Measurements from ENCODE around the gene R3HDM4.

R3HDM4 gene

DNA sequence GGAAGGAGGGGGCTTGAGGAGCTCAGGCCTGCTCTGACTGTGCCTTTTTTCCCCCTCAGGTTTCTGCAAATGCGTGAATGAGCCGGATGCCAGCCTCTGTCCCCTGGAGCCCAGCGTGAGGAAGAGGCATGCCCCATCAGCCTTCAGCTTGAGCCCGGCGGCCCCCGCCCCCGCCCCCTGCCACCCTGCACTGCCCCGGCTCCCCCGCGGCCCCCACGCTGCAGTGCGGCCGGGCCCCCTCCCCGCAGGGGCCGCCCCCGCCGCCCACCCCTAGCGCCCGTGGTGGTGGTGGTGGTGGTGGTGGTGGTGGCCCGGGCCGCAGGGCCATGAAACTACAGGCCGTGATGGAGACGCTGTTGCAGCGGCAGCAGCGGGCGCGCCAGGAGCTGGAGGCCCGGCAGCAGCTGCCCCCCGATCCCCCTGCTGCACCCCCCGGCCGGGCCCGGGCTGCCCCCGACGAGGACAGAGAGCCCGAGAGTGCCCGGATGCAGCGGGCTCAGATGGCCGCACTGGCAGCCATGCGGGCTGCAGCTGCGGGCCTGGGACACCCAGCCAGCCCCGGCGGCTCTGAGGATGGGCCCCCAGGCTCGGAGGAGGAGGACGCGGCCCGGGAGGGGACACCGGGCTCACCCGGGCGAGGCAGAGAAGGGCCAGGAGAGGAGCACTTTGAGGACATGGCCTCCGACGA is 16.3 kb upstream of the R3HDM4 start:
- no peak for DNase-seq

DNA sequence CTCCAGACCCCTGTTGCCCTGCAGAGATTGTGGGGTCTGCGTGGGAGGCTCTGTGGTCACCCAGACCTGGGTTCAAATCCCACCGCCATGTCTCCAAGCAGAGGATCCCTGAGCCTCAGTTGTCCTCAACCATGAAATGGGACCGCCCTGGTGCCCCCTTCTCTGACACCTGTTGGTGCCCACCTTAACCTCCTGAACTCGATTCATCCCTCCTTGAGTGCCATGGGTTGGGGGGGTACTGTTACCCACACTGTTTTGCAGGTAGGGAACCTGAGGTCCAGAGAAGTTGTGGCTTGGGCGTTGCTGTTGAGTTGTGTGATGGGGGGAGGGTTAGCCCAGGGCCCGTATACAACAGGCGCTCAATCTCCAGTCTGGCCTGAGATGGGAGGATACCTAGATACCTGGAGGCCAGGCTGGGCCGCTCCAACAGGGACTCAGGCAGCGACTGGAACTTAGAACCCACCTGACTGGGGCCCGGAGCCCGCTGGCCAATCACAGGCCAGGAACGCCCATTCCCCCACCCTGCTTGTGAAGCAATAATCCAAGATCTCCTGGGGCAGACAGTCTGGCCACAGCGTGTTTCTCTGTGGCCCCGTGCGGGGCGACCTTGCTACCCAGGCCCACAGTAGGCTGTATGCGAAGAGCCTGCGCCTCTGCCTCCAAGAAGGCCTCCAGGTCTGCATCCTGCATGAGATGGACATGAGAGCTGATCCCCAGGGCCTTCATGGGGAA is 15.6 kb upstream of the R3HDM4 start:
- no peak for DNase-seq

DNA sequence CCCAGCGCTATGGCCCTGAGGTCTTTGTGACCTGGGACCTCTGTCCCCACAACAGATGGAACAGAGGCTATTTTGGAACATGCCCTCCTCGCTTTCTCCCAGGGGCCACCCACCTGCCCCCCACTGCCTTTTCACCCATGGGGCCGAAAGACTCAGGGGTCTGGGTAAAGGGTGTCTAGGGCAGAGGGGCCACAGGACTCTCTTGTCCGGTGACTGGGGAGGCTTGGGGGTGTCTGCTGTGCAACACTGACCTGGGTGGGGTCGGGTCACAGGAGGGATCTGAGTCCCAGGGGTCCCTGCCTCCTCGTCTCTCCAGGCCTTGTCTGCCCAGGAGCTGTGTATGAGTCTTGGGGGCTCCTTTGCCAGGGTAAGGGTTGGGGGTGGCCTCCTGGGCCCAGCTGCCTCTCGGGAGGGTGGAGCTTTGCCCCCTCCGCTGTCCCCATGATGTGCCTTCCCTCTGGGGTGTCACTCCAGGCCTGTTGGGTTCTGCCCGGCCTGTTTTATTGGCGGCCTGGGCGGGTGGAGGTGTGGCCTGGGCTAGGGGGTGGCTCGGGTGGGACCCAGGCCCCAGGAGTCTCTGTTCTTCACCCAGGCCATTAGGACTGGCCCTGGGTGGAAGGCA is 14.9 kb upstream of the R3HDM4 start:
- no peak for DNase-seq

DNA sequence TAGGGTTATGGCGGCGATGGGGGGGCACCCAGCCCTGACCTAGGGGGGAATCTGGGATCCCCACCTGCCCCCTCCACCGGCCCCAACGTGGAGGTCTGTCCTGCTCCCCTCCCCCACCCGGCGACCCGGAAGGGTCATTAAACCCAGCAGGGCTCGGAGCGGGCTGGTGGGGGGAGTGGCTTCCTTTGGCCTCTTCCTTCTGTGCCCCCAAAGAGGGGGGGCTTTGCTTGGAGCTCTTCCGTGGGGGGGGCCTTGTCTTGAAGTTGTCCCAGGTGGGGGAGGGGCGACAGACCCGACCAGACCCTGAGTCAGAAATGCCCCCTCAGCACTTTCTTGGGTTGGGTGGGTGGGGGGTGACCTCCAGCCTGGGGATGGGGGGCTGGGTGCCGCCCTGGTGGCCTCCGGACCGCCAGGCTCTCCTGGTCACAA is 14.3 kb upstream of the R3HDM4 start:
- no peak for DNase-seq

DNA sequence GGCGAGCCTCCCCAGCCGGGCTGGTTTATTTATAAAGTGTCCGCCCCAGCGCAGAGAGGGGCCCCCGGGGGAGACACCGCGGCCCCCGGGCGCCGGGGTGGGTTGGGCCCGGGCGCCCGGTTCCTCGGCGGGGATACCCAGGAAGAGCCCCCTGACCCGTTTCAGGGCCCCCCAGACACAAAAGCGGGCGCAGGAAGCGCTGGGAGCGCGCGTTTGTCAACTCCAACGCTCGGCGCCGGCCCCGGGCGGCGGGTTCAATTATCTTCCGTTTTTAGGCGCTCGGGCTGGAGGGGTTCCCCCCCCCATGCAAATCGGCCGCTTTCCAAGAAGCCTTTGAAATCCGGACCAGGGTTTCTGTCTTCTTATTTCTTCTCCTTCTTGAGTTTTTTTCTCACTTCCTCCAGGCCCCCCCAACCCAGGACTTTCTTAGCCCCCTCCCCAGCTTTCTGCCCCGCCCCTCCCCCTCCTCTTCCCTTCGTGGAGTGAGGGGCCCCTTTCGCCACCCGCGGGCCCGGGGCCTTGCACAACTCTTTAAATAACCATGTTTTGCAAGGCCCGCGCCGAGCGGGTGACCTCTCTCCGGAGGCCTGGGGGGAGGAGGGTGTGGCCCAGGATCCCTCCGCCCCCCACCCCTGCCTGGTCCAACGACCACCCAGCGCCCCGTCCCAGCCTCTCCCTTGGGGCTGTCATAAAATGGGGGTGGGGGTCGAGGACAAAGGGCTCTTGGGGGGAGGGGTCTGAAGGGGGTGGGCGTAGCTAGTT is 13.8 kb upstream of the R3HDM4 start:
- DNase-seq = peak; percentile 28

DNA sequence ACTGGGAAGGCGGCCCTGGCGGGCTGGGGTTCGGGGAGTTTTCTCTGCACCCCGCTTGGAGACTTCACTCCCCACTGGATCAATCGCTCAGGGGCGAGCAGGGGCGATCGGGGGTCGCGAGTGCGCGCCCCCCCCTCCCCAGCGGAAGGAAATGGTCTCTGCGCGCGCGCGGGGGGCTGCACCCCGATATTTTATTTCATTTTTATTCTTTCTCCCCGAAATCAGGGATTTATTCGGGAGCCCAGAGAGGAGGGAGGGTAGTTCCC is 13.2 kb upstream of the R3HDM4 start:
- DNase-seq = no peak

DNA sequence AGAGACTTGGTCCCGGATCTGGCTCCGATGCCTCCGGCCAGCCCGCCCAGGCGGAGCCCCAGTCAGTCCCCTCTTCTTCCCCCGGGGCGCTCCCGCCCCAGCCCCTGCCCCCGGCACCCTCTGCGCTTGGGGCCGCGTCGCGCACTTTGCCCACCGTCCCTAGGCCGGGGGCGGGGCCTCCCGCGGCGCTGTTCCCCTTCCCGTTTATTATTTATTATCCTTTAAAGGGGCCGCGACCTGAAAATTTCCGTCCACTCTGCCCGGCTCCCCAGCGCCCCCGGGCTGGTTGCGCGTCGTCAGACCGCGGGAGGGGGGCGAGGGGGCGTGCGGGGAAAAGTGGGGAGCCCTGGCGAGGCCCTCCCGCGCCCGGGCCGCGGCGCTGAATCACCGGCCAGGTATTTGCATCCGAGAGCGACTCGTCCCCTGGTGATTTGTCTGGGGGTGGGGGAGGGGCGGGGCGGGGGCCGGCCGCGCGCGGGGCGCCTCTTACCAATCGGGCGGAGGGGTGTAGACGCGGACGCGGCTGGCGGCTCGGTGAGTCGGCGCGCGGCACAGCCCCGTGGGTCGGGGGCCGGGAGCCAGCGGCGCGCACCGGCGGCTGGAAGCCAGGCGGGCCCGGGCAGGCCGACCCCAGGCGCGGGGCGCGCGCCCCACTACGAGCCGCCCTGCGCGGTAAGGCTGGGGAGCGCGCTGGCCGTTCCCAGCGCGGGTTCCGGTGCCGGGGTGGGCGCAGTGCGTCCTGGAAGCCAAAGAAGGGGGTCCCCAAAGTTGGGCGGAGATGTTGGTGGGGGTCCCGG is 12.7 kb upstream of the R3HDM4 start, which contains the start of gene ARID3A:
Gene ARID3A (plus strand): TSS at position 510 of the 797 bp plus-strand sequence. CDS start 3,494 bp downstream, outside the sequence.
- peak; percentile 69 for DNase-seq

DNA sequence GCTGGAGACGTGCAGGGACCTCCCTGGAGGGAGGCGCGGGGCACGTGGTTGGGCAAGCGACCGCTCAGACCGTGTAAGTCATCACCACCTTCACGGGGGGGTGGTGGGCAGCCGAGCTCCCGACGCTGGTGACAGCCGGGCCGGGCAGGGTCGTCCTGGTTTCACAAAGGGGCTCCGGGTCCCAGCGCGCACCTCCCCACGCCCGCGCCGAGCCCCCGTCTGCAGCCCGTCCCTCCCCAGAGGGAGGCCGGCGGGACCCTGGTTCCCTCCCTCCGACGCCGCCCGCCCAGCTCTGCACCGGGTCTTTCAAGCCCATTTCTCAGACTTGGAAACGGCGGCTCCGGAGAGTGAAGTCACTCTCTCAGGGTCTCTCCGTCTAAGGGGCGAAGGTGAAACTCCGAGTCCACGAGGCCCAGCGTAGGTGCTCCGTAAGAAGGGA is 12.1 kb upstream of the R3HDM4 start:
- DNase-seq = peak; percentile 70

DNA sequence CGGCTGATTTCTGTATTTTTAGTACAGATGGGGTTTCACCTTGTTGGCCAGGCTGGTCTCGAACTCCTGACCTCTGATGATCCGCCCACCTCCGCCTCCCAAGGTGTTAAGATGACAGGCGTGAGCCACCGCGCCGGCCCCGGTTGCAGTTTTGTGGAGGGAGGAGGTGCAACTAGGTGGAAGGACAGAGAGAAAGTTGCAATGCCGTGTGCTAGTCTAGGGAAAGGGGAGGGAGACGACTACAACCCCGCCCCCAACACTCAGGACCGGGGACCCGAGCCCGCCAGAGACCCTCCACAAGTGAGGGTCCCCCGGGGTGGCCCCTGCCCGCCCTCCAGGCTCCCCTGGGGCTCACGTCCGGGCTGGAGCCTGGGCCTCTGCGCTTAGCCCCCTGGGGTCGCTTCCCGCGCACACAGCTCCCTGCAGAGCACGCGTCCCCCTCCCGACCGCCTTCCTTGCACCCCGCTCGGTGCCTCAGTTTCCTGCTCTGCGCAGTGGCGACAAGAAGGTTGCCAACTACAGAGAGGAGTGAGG is 11.6 kb upstream of the R3HDM4 start:
- no peak for DNase-seq

DNA sequence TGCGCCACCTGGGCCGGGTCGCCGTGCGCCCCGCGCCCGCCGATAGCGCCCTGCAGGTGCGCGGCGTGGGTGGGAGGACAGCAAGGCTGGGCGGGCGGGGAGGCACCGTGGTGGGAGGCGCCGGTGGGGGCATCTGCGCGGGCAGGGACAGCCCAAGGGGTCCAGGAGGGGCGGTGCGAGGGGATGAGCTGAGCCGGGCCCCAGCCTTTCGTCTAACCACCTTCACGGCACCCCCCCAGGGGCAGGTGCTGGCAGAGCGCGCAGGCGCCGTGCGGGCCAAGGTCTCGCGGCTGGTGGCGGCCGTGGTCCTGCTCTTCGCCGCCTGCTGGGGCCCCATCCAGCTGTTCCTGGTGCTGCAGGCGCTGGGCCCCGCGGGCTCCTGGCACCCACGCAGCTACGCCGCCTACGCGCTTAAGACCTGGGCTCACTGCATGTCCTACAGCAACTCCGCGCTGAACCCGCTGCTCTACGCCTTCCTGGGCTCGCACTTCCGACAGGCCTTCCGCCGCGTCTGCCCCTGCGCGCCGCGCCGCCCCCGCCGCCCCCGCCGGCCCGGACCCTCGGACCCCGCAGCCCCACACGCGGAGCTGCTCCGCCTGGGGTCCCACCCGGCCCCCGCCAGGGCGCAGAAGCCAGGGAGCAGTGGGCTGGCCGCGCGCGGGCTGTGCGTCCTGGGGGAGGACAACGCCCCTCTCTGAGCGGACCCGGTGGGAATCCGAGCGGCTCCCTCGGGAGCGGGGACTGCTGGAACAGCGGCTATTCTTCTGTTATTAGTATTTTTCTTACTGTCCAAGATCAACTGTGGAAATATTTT is 7.2 kb upstream of the R3HDM4 start:
- DNase-seq = peak; percentile 70

DNA sequence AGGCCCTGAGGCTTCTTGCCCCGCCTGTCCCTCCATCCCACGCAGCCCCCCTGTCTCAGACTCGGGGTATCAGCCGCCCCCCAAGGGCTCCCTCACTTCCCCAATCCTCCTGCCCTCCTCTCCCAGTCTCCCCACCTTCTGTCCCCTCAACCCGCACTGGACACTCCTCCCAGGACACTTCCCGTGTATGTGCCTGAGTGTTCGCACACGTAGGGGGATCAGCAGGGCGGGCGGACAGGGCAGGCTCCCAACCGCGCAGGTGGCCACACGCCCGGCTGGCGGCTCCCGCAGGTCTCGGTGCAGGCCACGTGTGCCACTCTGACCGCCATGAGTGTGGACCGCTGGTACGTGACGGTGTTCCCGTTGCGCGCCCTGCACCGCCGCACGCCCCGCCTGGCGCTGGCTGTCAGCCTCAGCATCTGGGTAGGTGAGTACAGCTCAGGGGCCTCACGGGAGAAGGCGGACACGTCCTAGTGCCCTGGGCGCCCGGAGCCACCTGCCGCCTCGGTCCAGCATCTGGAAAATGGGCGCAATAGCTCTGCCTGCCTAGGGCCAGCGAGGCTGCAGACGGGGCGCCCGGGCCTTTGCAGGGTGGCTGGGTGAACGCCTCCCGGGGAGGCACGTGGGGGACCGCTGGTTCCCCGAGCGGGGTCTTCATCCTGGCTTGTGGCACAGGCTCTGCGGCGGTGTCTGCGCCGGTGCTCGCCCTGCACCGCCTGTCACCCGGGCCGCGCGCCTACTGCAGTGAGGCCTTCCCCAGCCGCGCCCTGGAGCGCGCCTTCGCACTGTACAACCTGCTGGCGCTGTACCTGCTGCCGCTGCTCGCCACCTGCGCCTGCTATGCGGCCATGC is 6.4 kb upstream of the R3HDM4 start:
- peak; percentile 24 for DNase-seq

DNA sequence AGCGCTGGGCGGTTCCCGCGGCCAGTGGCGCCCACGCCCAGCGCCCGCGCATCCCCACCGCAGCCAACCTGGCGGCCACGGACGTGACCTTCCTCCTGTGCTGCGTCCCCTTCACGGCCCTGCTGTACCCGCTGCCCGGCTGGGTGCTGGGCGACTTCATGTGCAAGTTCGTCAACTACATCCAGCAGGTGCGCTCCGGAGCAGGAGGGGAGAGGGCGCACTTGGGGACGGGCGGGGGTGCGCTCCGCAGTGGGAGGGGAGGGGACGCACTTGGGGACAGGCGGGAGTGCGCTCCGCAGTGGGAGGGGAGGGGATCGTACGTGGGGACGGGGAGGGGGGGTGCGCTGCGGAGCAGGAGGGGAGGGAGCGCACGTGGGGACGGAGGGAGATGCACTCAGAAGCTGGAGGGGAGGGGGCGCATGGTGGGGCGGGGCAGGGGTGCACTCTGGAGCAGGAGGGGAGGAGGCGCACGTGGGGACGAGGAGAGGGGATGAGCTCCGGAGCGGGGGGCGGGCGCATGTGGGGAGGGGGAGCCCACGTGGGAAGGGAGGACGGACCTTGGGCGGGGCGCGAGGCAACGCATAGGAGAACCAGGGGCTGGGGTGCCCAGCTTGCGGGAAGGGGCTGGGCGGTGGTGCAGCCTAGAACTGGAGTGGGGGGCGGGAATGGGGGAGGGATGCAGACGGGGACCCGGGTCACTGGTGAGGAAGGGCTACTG is 5.6 kb upstream of the R3HDM4 start:
- no peak for DNase-seq

DNA sequence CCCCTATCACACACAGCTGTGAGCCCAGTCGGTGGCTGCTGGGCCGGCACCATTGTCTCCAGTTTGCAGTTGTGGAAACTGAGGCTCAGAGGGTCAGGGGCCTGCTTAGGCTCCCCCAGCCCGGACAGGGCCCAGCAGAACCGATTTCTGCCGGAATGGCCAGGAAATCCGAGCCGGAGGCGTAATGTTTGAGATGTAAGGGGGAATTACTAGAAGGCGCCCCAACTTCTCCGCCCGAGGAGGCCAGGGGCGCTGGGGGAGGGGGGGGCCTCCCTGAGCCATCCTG is 5.1 kb upstream of the R3HDM4 start:
- no peak for DNase-seq

DNA sequence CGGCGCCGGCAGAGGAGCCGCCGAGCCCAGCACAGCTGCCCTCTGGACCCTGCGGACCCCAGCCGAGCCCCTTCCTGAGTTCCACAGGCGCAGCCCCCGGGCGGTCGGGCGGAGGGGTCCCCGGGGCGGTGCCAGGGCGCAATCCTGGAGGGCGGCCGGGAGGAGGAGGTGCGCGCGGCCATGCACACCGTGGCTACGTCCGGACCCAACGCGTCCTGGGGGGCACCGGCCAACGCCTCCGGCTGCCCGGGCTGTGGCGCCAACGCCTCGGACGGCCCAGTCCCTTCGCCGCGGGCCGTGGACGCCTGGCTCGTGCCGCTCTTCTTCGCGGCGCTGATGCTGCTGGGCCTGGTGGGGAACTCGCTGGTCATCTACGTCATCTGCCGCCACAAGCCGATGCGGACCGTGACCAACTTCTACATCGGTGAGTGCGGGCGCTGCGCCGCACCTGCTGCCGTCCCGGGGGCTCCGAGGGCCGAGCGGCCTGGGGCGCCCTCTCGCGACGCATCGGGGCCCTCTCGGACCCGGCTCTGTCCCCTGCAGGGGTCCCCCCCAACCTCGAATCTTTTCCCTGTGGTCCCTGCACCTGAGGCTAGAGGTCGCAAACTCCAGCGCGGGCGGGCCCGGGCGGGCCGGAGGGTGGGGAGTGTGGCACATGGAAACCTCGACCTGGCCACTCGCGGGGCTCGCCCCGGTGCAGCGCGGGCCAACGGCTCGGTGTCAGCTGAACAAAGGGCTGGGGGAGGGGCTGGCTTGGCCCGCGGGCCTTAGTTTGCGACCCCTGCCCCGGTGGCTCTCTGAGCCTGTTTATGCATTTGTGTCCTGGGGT is 4.5 kb upstream of the R3HDM4 start, which contains the start of gene KISS1R:
Gene KISS1R (plus strand): TSS at position 11 of the 829 bp plus-strand sequence. CDS start 170 bp downstream, at position 181.
- peak; percentile 41 for DNase-seq

DNA sequence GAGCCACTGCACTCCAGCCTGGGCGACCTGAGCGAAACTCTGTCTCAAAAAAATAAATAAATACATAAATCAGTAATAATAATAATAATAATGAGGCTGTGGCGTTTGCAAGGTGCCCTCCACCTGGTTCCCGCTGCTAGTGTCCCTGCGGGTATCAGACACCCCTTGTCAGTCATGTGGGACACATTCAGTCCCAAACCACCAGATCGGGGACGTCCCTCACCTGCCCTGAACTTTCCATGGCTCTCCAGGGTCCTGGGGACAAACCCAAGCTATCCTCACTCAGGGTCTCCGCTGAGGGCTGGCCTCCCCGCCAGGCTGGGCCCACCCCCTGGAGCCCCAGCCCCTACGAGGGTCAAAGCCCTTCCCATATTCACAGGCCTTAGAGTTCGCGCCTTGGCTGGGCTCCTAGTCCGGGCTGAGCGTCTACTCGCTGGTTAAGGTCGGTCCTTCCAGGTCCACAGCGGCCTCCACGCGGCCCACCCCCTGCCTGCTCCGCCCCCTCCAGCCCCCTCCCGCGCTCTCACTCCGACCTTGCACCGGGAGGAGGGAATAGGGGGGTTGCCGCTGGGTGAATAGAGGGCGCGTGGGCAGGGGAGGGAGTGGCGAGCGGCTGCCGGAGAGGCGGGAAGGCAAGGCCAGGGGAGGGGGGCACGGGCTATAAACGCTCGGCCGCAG is 3.8 kb upstream of the R3HDM4 start:
- no peak for DNase-seq

DNA sequence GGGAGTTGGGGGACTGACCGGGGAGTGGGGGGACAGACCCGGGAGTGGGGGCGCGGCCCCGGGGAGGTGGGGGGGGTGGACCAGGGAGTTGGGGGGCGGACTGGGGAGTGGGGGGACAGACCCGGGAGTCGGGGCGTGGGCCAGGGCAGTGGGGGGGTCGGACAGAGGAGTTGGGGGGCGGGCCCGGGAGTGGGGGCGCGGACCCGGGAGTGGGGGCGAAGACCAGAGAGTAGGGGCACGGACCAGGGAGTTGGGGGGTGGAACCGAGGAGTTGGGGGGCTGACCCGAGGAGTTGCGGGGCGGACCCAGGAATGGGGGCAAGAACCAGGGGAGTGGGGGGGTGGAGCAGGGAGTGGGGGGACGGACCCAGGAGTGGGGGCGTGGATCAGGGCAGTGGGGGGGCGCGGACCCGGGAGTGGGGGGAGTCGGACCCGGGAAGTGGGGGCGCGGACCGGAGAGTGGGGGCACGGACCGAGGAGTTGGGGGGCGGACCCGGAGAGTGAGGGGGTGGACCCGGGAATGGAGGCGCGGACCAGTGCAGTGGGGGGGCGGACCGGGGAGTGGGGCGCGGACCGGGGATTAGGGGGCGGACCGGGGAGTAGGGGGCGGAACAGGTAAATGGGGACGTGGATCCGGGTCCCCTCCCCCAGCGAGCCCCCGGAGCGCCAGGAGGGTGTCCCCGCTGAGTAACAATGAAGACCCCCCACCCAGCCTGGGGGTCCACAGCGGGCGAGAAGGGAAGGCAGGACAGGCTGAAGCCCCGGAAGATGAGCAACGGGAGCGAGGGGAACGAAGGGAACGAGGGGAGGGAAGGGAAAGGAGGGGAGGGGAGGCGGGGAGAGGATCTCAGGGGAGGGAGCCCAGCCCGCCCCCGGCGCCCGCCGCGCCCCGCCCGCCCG is 589 bp downstream of the R3HDM4 start:
- DNase-seq = peak; percentile 35
